ENCODE results near the gene ZCCHC24. TPM values are rescaled to one million over a fixed set of nuclear protein-coding genes. Genes with fewer than 3 reads are reported as not detected.

ZCCHC24 gene
- total RNA-seq, 1 experiment from 2014 or later, result 3.8 TPM

GRCh38 chr10:79376078-79376628, 69.3 kb downstream of the ZCCHC24 start:
- no peak overlapping the region for H3K4me2 ChIP-seq (ENCODE audit: insufficient read depth, insufficient read length, low read length)
- H3K27me3 ChIP-seq (ENCODE audit: insufficient read depth, low read length), result no peaks in the 10 kb centered on the region
- no peaks in the 10 kb centered on the region for H3K9me3 ChIP-seq (ENCODE audit: control insufficient read depth, low read depth, low read length)
- H3K4ac ChIP-seq (ENCODE audit: low read depth, low read length), result no peak overlapping the region
- no peak overlapping the region for H2BK120ac ChIP-seq (ENCODE audit: low read depth, low read length, poor library complexity, severe bottlenecking)
- no peaks in the 10 kb centered on the region for H3K79me1 ChIP-seq (ENCODE audit: insufficient read depth, low read depth, low read length, poor library complexity, severe bottlenecking)
- TF ChIP-seq CTCF (conservative IDR thresholded peaks at IDR 0.05), result no peak
- no peaks in the 10 kb centered on the region for H3K36me3 Mint-ChIP-seq (ENCODE audit: insufficient read depth in 1 of 3, low read depth in 3 of 3)
- no peaks in the 10 kb centered on the region for H3K23me2 ChIP-seq (ENCODE audit: insufficient read length, low read depth, low read length, poor library complexity, severe bottlenecking)
- no peak overlapping the region for H4K5ac ChIP-seq (ENCODE audit: insufficient read length, low read depth, low read length)
- peaks cover 10% of the 10 kb centered on the region; the same call in 1 of the 2 replicates for H3K27me3 Mint-ChIP-seq (ENCODE audit: low read depth)
- H4K8ac ChIP-seq (replicated peaks; ENCODE audit: insufficient read length, low read depth, low read length), result no peak overlapping the region
- no peak overlapping the region for H2AFZ ChIP-seq (ENCODE audit: low read length)
- H3K4me1 Mint-ChIP-seq, result peaks cover 2 to 3% of the 10 kb centered on the region in 2 experiments; a peak in 3 of 4 replicates
- no peak overlapping the region for H3K4me3 Mint-ChIP-seq
- no peak overlapping the region for H2BK15ac ChIP-seq (ENCODE audit: low read depth, low read length)
- H3K18ac ChIP-seq (ENCODE audit: insufficient read length, low read depth, low read length), result no peak overlapping the region
- no peak overlapping the region for H2BK20ac ChIP-seq (ENCODE audit: low read depth, low read length, poor library complexity, severe bottlenecking)
- no peak overlapping the region for H2AK5ac ChIP-seq (ENCODE audit: insufficient read length, low read length)
- no peak overlapping the region for H3K27ac ChIP-seq (ENCODE audit: insufficient read length, low read depth, low read length)
- H3K14ac ChIP-seq (ENCODE audit: insufficient read depth, low read length), result no peak overlapping the region
- no peak overlapping the region; a peak in 1 of 7 replicates for H3K27ac Mint-ChIP-seq
- no peak overlapping the region for H2BK12ac ChIP-seq (ENCODE audit: insufficient read length, low read depth, low read length)
- DNase-seq, result peak; percentile 14
- no CpG with 5 or more reads among the region's 11 CpGs for WGBS (ENCODE audit: extremely low coverage, insufficient read length, low lambda C conversion rate)
- no peak overlapping the region for H3K9ac ChIP-seq (ENCODE audit: extremely low read depth, insufficient read length, low read length)
- H3K9me3 Mint-ChIP-seq, result peaks cover 3 to 4% of the 10 kb centered on the region in 2 experiments; a peak in 3 of 5 replicates
- H3K79me2 ChIP-seq (ENCODE audit: insufficient read depth, low read length), result no peaks in the 10 kb centered on the region
- H3K4me1 ChIP-seq (ENCODE audit: insufficient read depth, low read length), result no peaks in the 10 kb centered on the region
- H3T11ph ChIP-seq (ENCODE audit: low read length), result no peak overlapping the region
- H3K23ac ChIP-seq (ENCODE audit: insufficient read length, low read depth, low read length), result no peak overlapping the region
- no peaks in the 10 kb centered on the region for H4K20me1 ChIP-seq (ENCODE audit: control insufficient read depth, insufficient read depth, insufficient read length)
- no peak overlapping the region for H4K91ac ChIP-seq (ENCODE audit: insufficient read length, low read depth, low read length)
- H2BK5ac ChIP-seq (ENCODE audit: insufficient read length, low read length), result no peak overlapping the region
- no peak overlapping the region for H3K56ac ChIP-seq (ENCODE audit: insufficient read length, low read depth, low read length)
